ENCODE measurements around the gene IL15RA.

The IL15RA gene

GRCh38 chr10:5937016-5937415 is 40.3 kb downstream of the IL15RA start:
- TF ChIP-seq REST (IDR thresholded peaks at IDR 0.05; ENCODE audit: insufficient replicate concordance, low read depth) (no peak), GABPA (IDR thresholded peaks at IDR 0.05; ENCODE audit: low read depth) (no peak), POLR2AphosphoS5 (IDR thresholded peaks at IDR 0.05; ENCODE audit: low read depth) (no peak), CTCF (IDR thresholded peaks at IDR 0.05; ENCODE audit: insufficient read depth, low read length) (no peak), SPI1 (IDR thresholded peaks at IDR 0.05; ENCODE audit: borderline replicate concordance, low read depth) (no peak)
- no peaks in the 10 kb centered on the region for H3K27me3 ChIP-seq (ENCODE audit: insufficient read depth, poor library complexity, severe bottlenecking)
- no peak overlapping the region for H3K27ac ChIP-seq (replicated peaks)
- no peak for DNase-seq (ENCODE audit: low read depth in 1 of 2, low spot score in 1 of 2)
- no peak overlapping the region for H3K4me3 ChIP-seq (replicated peaks; ENCODE audit: insufficient read depth, low read length)

GRCh38 chr10:5935628-5936027 is 41.7 kb downstream of the IL15RA start:
- H3K27ac ChIP-seq (replicated peaks), result no peak overlapping the region
- no peaks in the 10 kb centered on the region for H3K27me3 ChIP-seq (ENCODE audit: insufficient read depth, poor library complexity, severe bottlenecking)
- DNase-seq (ENCODE audit: low read depth in 1 of 2, low spot score in 1 of 2), result no peak
- TF ChIP-seq POLR2AphosphoS5 (IDR thresholded peaks at IDR 0.05; ENCODE audit: low read depth) (no peak), REST (IDR thresholded peaks at IDR 0.05; ENCODE audit: insufficient replicate concordance, low read depth) (no peak), SPI1 (IDR thresholded peaks at IDR 0.05; ENCODE audit: borderline replicate concordance, low read depth) (no peak), CTCF (IDR thresholded peaks at IDR 0.05; ENCODE audit: insufficient read depth, low read length) (no peak), GABPA (IDR thresholded peaks at IDR 0.05; ENCODE audit: low read depth) (no peak)
- no peak overlapping the region for H3K4me3 ChIP-seq (replicated peaks; ENCODE audit: insufficient read depth, low read length)

GRCh38 chr10:5933909-5934546 is 43.3 kb downstream of the IL15RA start:
- Histone ChIP-seq H3K27me3 (ENCODE audit: insufficient read depth, poor library complexity, severe bottlenecking) (no peaks in the 10 kb centered on the region), H3K4me3 (replicated peaks; ENCODE audit: insufficient read depth, low read length) (no peak overlapping the region), H3K27ac (replicated peaks) (no peak overlapping the region)
- DNase-seq (ENCODE audit: low read depth in 1 of 2, low spot score in 1 of 2), result no peak
- TF ChIP-seq SPI1 (IDR thresholded peaks at IDR 0.05; ENCODE audit: borderline replicate concordance, low read depth) (no peak), GABPA (IDR thresholded peaks at IDR 0.05; ENCODE audit: low read depth) (no peak)

GRCh38 chr10:5932345-5932744 is 45.0 kb downstream of the IL15RA start:
- no peak for DNase-seq (ENCODE audit: low read depth in 1 of 2, low spot score in 1 of 2)
- no peaks in the 10 kb centered on the region for H3K27me3 ChIP-seq (ENCODE audit: insufficient read depth, poor library complexity, severe bottlenecking)
- no peak overlapping the region for H3K27ac ChIP-seq (replicated peaks)
- no peak overlapping the region for H3K4me3 ChIP-seq (replicated peaks; ENCODE audit: insufficient read depth, low read length)
- TF ChIP-seq GABPA (IDR thresholded peaks at IDR 0.05; ENCODE audit: low read depth) (no peak), SPI1 (IDR thresholded peaks at IDR 0.05; ENCODE audit: borderline replicate concordance, low read depth) (no peak), REST (IDR thresholded peaks at IDR 0.05; ENCODE audit: insufficient replicate concordance, low read depth) (no peak), POLR2AphosphoS5 (IDR thresholded peaks at IDR 0.05; ENCODE audit: low read depth) (no peak), CTCF (IDR thresholded peaks at IDR 0.05; ENCODE audit: insufficient read depth, low read length) (no peak)
